Sigmoid colon (tissue), 3 donors: ENCODE data around the gene SPEF1.

Experiments used
- CTCF ChIP-seq, 4 experiments: fragments of 450-650 bp in 3 of 4; fragments of 200-600 bp in 1 of 4; IDR thresholded peaks; one replicate each; pipeline ENCODE4 v1.5.1; 2016 to 2019; ENCODE audit warnings: antibody characterized with exemption in 4 of 4, mild to moderate bottlenecking in 3 of 4, moderate library complexity in 2 of 4
- POLR2A ChIP-seq, 2 donors: fragments of 450-650 bp; IDR thresholded peaks; one replicate each; pipeline ENCODE4 v1.6.1; 2016; ENCODE audit warnings: antibody characterized with exemption in 2 of 2, mild to moderate bottlenecking in 2 of 2, moderate library complexity in 2 of 2

GRCh38 chr20:3767427-3768341 is 13.6 kb downstream of the SPEF1 start, which contains the start of gene ADISSP:
- TF ChIP-seq CTCF (IDR thresholded peaks at IDR 0.05) (no peak), POLR2A (IDR thresholded peaks at IDR 0.05) (peak; percentile 12 to 51)
